GM12878 (cell line): ENCODE results near the gene TACR1. TPM values are rescaled to one million over a fixed set of nuclear protein-coding genes. Genes with fewer than 3 reads are reported as not detected.
"Not testable (repeated sequence)": the region's sequence is repeated elsewhere in the genome, so short reads cannot be mapped to it uniquely, and the experiment has no call there.

Experiments
- ATAC-seq: fragments of 200-7000 bp; cut with Tn5 transposase; 3 replicates; pipeline ENCODE4 v1.9.1; 2020; ENCODE audit warnings: mild to moderate bottlenecking, moderate library complexity
- BruUV-seq: library from RNA; stranded (reverse); fragments of 400-500 nt; replicated peaks from 2 replicates; lab custom pipeline; 2021; lab: Mats Ljungman, UMichigan
- CTCF ChIA-PET: fragments of 300-600 bp; sonication (Branson Sonifier 250); formaldehyde crosslinking; extraction: SDS; loops from one replicate; lab custom pipeline; 2021; ENCODE audit warnings: inconsistent platforms; lab: Yijun Ruan, JAX
- POLR2A ChIA-PET: fragments of 350-600 bp; formaldehyde crosslinking; extraction: SDS; loops from one replicate; lab custom pipeline; 2021; ENCODE audit warnings: inconsistent platforms; lab: Charles Lee
- RAD21 ChIA-PET: fragments of 300-600 bp; sonication (Branson Sonifier 250); formaldehyde crosslinking; loops from one replicate; lab custom pipeline; 2023; ENCODE audit warnings: antibody characterized with exemption; ENCODE audit not compliant: unreplicated experiment; lab: Charles Lee
- SMC1A ChIA-PET: fragments of 300-600 bp; sonication (Branson Sonifier 250); formaldehyde crosslinking; loops from one replicate; lab custom pipeline; 2023; ENCODE audit not compliant: unreplicated experiment, uncharacterized antibody; lab: Charles Lee
- DNase-seq: peaks from one replicate; pipeline ENCODE4 v3.0.0-alpha.2; 2011; ENCODE audit warnings: low read depth, low spot score
- FAIRE-seq: peaks from 3 replicates; lab custom pipeline; 2011; peaks lifted over from hg19 to GRCh38; lab: Jason Lieb, UNC
- H2AFZ ChIP-seq: 2 replicates; pipeline ENCODE4 v1.6.0; 2011; ENCODE audit warnings: low read depth, low read length, control low read depth; ENCODE audit not compliant: control insufficient read depth
- H3K27ac ChIP-seq: 2 replicates; pipeline ENCODE4 v1.5.1; 2011; ENCODE audit warnings: control low read depth; ENCODE audit not compliant: control insufficient read depth, insufficient read depth
- H3K27me3 ChIP-seq, 2 experiments: replicated peaks in 1 of 2; 2 replicates each; pipeline versions ENCODE4 v1.6.0 to v1.6.1; 2011; ENCODE audit warnings: low read length in 1 of 2; ENCODE audit not compliant: control insufficient read depth in 2 of 2, insufficient read depth in 2 of 2
- H3K36me3 ChIP-seq, 2 experiments: 2 replicates each; pipeline ENCODE4 v1.5.1; 2011; ENCODE audit warnings: low read length in 1 of 2; ENCODE audit not compliant: control insufficient read depth in 2 of 2, insufficient read depth in 2 of 2
- H3K4me1 ChIP-seq: 2 replicates; pipeline ENCODE4 v1.6.1; 2011; ENCODE audit warnings: mild to moderate bottlenecking, low read length, moderate library complexity, mixed read lengths; ENCODE audit not compliant: control insufficient read depth, insufficient read depth
- H3K4me2 ChIP-seq: 2 replicates; pipeline ENCODE4 v1.6.0; 2011; ENCODE audit warnings: control low read depth; ENCODE audit not compliant: control insufficient read depth, insufficient read depth
- H3K4me3 ChIP-seq: fragments of 200-600 bp; sonication (generic); 2 replicates; pipeline ENCODE4 v1.5.1; 2016
- H3K79me2 ChIP-seq: 2 replicates; pipeline ENCODE4 v1.6.0; 2011; ENCODE audit warnings: low read length; ENCODE audit not compliant: control insufficient read depth, insufficient read depth
- H3K9ac ChIP-seq: 2 replicates; pipeline ENCODE4 v1.8.0; 2011; ENCODE audit warnings: low read length, control low read depth, mixed read lengths; ENCODE audit not compliant: control insufficient read depth, insufficient read depth
- H3K9me3 ChIP-seq: replicated peaks from 3 replicates; pipeline ENCODE4 v1.5.1; 2011; ENCODE audit warnings: mild to moderate bottlenecking, low read length; ENCODE audit not compliant: control insufficient read depth, insufficient read depth
- H4K20me1 ChIP-seq: 2 replicates; pipeline ENCODE4 v1.6.0; 2011; ENCODE audit not compliant: control insufficient read depth, insufficient read depth
- CREB1 ChIP-seq: IDR thresholded peaks from 2 replicates; pipeline ENCODE4 v1.6.1; 2012; ENCODE audit warnings: low read depth, mild to moderate bottlenecking, inconsistent platforms
- FOXM1 ChIP-seq: IDR thresholded peaks from 2 replicates; pipeline ENCODE4 v1.6.1; 2012; ENCODE audit warnings: low read depth, mild to moderate bottlenecking, inconsistent platforms, low read length, moderate library complexity
- NBN ChIP-seq: fragments of 450-650 bp; IDR thresholded peaks from 2 replicates; pipeline ENCODE4 v1.6.1; 2016
- SMARCA5 ChIP-seq: fragments of 450-650 bp; IDR thresholded peaks from 2 replicates; pipeline ENCODE4 v1.6.1; 2017; ENCODE audit warnings: mild to moderate bottlenecking
- SUPT20H ChIP-seq: IDR thresholded peaks from 2 replicates; pipeline ENCODE4 v1.6.1; 2011; ENCODE audit warnings: low read depth, mild to moderate bottlenecking, low read length, moderate library complexity, borderline replicate concordance; ENCODE audit not compliant: control insufficient read depth
- WGBS: methylation state at CpG from one replicate; pipeline ENCODE4 v1.1.6; 2016; ENCODE audit warnings: low lambda C conversion rate; ENCODE audit not compliant: insufficient replicate concordance, insufficient coverage; ENCODE audit errors: missing lambda C conversion rate; 5-methylcytosine and 5-hydroxymethylcytosine counted together
- in situ Hi-C: fragments of 300-500 bp; cut with MboI; formaldehyde crosslinking; loops from 9 replicates; pipeline ENCODE4 v1.14.3; 2018; ENCODE audit warnings: mixed read lengths
- intact Hi-C: fragments of 100-400 bp; cut with micrococcal nuclease; formaldehyde crosslinking; loops from one replicate; pipeline ENCODE4 v1.14.2; 2022; ENCODE audit not compliant: unreplicated experiment
- polyA plus RNA-seq, 11 experiments: library from polyadenylated mRNA; depleted of rRNA in 4 of 11; unstranded in 6 of 11; stranded (reverse) in 5 of 11; fragments of >200 nt; fragmentation: Nextera tagmentation in 4 of 11; fragmentation: Illumina TruSeq in 1 of 11; extraction: Ambion mirVana in 4 of 11; extraction: Trizol in 1 of 11; gene quantifications; 1 replicate in 1 of 11; 2 replicates in 10 of 11; pipeline versions ENCODE4 v1.2.1 to v1.2.3, GENCODE V29; 2011 to 2016; ENCODE audit warnings: inconsistent platforms in 2 of 11, missing spikeins in 2 of 11, low read depth in 1 of 11
- total RNA-seq, 4 experiments: library from RNA; depleted of rRNA in 3 of 4; stranded (reverse); fragments of >200 nt in 3 of 4; fragmentation: Illumina TruSeq in 1 of 4; extraction: Trizol in 1 of 4; gene quantifications; 2 replicates each; pipeline versions ENCODE4 v1.2.1 to v1.2.3, GENCODE V29; 2013 to 2021
- TF ChIP-seq, protein P1 (sequence below): IDR thresholded peaks from 2 replicates; pipeline ENCODE4 v1.6.1; 2011; ENCODE audit warnings: borderline replicate concordance, low read depth, mild to moderate bottlenecking, moderate library complexity, low read length; ENCODE audit not compliant: insufficient read depth, poor library complexity, severe bottlenecking
- TF ChIP-seq, protein P2 (sequence below): fragments of 450-650 bp; IDR thresholded peaks from 2 replicates; pipeline ENCODE4 v1.6.1; 2016; ENCODE audit warnings: mild to moderate bottlenecking, moderate library complexity, borderline replicate concordance

TACR1 gene
- total and polyA plus RNA-seq, 10 of the 15 experiments (the other 5 are each of a cell fraction or from before 2014, with no cell fraction given), result 0.04 to 1.4 (median 0.15) TPM

DNA sequence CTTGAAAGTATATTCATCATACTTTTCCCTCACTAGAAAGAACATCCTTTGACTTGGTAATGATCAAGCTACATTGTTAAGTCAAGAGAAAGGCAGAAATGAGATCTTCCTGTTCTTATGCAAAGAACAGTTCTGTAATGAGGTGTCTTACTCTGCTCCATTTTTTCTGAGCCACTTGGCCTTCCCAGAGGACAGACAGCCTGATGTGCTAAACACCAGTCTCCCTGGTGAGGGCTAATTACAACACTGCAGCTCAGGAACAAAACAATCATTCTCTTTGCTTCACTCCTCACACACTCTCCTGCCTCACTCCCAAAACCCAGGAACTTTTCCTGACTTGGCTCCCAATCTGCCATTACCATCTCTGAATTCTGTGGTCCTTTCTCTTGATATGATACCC, 25.6 kb downstream of the TACR1 start:
- H4K20me1 ChIP-seq, result no peaks in the 10 kb centered on the region
- ChIA-PET POLR2A (no interaction called here), SMC1A (interaction anchor here (0.9 kb wide), 1 partner anchor 13 kb away, joined by 3 read pairs; no protein-coding TSS in a partner anchor), RAD21 (no interaction called here), CTCF (interaction anchor here (0.8 to 1.1 kb wide), 2 partner anchors 15 to 98 kb away, joined by 3 read pairs; no protein-coding TSS in a partner anchor)
- H3K27ac ChIP-seq, result no peak overlapping the region
- ATAC-seq (no peak), FAIRE-seq (no peak), DNase-seq (no peak)
- H3K4me2 ChIP-seq, result no peak overlapping the region
- intact Hi-C loops, result no loop called here
- no peak overlapping the region for H3K9ac ChIP-seq
- no peak overlapping the region for H3K4me3 ChIP-seq
- no peaks in the 10 kb centered on the region for H3K27me3 ChIP-seq
- H3K4me1 ChIP-seq, result no peaks in the 10 kb centered on the region
- no peaks in the 10 kb centered on the region for H3K79me2 ChIP-seq
- no peak overlapping the region for H2AFZ ChIP-seq
- H3K36me3 ChIP-seq, result no peaks in the 10 kb centered on the region
- in situ Hi-C loops, result no loop called here
- no TSS peak for BruUV-seq
- no peaks in the 10 kb centered on the region; the same call in 2 of the 3 replicates for H3K9me3 ChIP-seq
- TF ChIP-seq CREB1, result no peak
- TF ChIP-seq, protein P1, sequence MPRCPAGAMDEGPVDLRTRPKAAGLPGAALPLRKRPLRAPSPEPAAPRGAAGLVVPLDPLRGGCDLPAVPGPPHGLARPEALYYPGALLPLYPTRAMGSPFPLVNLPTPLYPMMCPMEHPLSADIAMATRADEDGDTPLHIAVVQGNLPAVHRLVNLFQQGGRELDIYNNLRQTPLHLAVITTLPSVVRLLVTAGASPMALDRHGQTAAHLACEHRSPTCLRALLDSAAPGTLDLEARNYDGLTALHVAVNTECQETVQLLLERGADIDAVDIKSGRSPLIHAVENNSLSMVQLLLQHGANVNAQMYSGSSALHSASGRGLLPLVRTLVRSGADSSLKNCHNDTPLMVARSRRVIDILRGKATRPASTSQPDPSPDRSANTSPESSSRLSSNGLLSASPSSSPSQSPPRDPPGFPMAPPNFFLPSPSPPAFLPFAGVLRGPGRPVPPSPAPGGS, result no peak
- TF ChIP-seq SUPT20H, result no peak
- TF ChIP-seq, protein P2, sequence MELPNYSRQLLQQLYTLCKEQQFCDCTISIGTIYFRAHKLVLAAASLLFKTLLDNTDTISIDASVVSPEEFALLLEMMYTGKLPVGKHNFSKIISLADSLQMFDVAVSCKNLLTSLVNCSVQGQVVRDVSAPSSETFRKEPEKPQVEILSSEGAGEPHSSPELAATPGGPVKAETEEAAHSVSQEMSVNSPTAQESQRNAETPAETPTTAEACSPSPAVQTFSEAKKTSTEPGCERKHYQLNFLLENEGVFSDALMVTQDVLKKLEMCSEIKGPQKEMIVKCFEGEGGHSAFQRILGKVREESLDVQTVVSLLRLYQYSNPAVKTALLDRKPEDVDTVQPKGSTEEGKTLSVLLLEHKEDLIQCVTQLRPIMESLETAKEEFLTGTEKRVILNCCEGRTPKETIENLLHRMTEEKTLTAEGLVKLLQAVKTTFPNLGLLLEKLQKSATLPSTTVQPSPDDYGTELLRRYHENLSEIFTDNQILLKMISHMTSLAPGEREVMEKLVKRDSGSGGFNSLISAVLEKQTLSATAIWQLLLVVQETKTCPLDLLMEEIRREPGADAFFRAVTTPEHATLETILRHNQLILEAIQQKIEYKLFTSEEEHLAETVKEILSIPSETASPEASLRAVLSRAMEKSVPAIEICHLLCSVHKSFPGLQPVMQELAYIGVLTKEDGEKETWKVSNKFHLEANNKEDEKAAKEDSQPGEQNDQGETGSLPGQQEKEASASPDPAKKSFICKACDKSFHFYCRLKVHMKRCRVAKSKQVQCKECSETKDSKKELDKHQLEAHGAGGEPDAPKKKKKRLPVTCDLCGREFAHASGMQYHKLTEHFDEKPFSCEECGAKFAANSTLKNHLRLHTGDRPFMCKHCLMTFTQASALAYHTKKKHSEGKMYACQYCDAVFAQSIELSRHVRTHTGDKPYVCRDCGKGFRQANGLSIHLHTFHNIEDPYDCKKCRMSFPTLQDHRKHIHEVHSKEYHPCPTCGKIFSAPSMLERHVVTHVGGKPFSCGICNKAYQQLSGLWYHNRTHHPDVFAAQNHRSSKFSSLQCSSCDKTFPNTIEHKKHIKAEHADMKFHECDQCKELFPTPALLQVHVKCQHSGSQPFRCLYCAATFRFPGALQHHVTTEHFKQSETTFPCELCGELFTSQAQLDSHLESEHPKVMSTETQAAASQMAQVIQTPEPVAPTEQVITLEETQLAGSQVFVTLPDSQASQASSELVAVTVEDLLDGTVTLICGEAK, result no peak
- no peak for TF ChIP-seq FOXM1
- no peak for TF ChIP-seq SMARCA5
- no peak for TF ChIP-seq NBN

DNA sequence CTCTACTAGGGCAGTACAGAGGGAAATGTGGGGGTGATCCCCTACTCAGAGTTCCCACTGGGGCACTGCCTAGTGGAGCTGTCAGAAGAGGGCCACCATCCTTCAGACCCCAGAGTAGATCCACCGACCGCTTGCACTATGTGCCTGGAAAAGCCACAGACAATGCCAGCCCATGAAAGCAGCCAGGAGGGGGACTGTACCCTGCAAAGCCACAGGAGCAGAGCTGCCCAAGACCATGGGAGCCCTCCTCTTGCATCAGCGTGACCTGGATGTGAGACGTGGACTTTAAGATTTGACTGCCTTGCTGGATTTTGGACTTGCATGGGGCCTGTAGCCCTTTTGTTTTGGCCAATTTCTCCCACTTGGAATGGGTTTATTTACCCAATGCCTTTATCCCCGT, 27.9 kb downstream of the TACR1 start:
- H3K4me2 ChIP-seq, H3K4me1 ChIP-seq, POLR2A ChIA-PET, FAIRE-seq, ATAC-seq, intact Hi-C loops, CTCF ChIA-PET, H3K4me3 ChIP-seq, DNase-seq, SMC1A ChIA-PET, H3K9me3 ChIP-seq, H3K36me3 ChIP-seq, H3K9ac ChIP-seq, H3K27ac ChIP-seq, RAD21 ChIA-PET, H3K79me2 ChIP-seq, H4K20me1 ChIP-seq, H2AFZ ChIP-seq, BruUV-seq, H3K27me3 ChIP-seq, in situ Hi-C loops: not testable (repeated sequence)
- 63% methylated on average over 5 of the region's 5 CpGs for WGBS
